Measurements from ENCODE around the gene ITFG2. TPM values are rescaled to one million over a fixed set of nuclear protein-coding genes. Genes with fewer than 3 reads are reported as not detected.

The ITFG2 gene
- total RNA-seq, 1 donor from 2014 or later, result 12.4 TPM

- no peaks in the 10 kb centered on the region for H3K27me3 ChIP-seq (ENCODE audit: low read depth)
- H3K36me3 ChIP-seq, result no peaks in the 10 kb centered on the region
- H3K27ac ChIP-seq (replicated peaks), result no peak overlapping the region
- no peak for TF ChIP-seq CTCF (IDR thresholded peaks at IDR 0.05; ENCODE audit: borderline replicate concordance)
- no peak overlapping the region for H3K4me3 ChIP-seq
- H3K9me3 ChIP-seq (replicated peaks), result no peaks in the 10 kb centered on the region
- peaks cover 4% of the 10 kb centered on the region for H3K4me1 ChIP-seq
- intact Hi-C loops (cut with micrococcal nuclease), result no loop called here
- no peak for DNase-seq
Measured at GRCh38 chr12:2855546-2855945, 43.1 kb downstream of the ITFG2 start.

GRCh38 chr12:2856051-2856450 is 43.6 kb downstream of the ITFG2 start:
- Histone ChIP-seq H3K27ac (replicated peaks) (no peak overlapping the region), H3K9me3 (replicated peaks) (no peaks in the 10 kb centered on the region), H3K4me1 (peaks cover 4% of the 10 kb centered on the region), H3K36me3 (no peaks in the 10 kb centered on the region), H3K4me3 (no peak overlapping the region), H3K27me3 (ENCODE audit: low read depth) (no peaks in the 10 kb centered on the region)
- intact Hi-C loops (cut with micrococcal nuclease), result no loop called here
- TF ChIP-seq CTCF (IDR thresholded peaks at IDR 0.05; ENCODE audit: borderline replicate concordance), result no peak
- no peak for DNase-seq

- H3K27me3 ChIP-seq (ENCODE audit: low read depth), result no peaks in the 10 kb centered on the region
- H3K4me1 ChIP-seq, result peaks cover 4% of the 10 kb centered on the region
- H3K36me3 ChIP-seq, result no peaks in the 10 kb centered on the region
- DNase-seq, result no peak
- no peaks in the 10 kb centered on the region for H3K9me3 ChIP-seq (replicated peaks)
- no peak for TF ChIP-seq CTCF (IDR thresholded peaks at IDR 0.05; ENCODE audit: borderline replicate concordance)
- intact Hi-C loops (cut with micrococcal nuclease), result no loop called here
- H3K4me3 ChIP-seq, result no peak within 1 kb of the TSS
- no peak within 1 kb of the TSS for H3K27ac ChIP-seq (replicated peaks)
Measured at GRCh38 chr12:2857021-2857431, 44.6 kb downstream of the ITFG2 start, which contains the start of gene TEX52. Gene TEX52, minus strand, starts transcription at chr12:2857039. Its CDS starts 13 bp downstream, at chr12:2857026.

- Histone ChIP-seq H3K9me3 (replicated peaks) (no peaks in the 10 kb centered on the region), H3K36me3 (no peaks in the 10 kb centered on the region), H3K27ac (replicated peaks) (no peak overlapping the region), H3K4me3 (no peak overlapping the region), H3K27me3 (ENCODE audit: low read depth) (no peaks in the 10 kb centered on the region), H3K4me1 (peaks cover 4% of the 10 kb centered on the region)
- DNase-seq, result no peak
- TF ChIP-seq CTCF (IDR thresholded peaks at IDR 0.05; ENCODE audit: borderline replicate concordance), result no peak
- intact Hi-C loops (cut with micrococcal nuclease), result no loop called here
Measured at GRCh38 chr12:2857576-2857975, 45.1 kb downstream of the ITFG2 start.

- Histone ChIP-seq H3K36me3 (no peaks in the 10 kb centered on the region), H3K27ac (replicated peaks) (peak overlapping the region; percentile 51), H3K4me3 (no peak overlapping the region), H3K27me3 (ENCODE audit: low read depth) (no peaks in the 10 kb centered on the region), H3K9me3 (replicated peaks) (no peaks in the 10 kb centered on the region), H3K4me1 (peaks cover 4% of the 10 kb centered on the region)
- DNase-seq, result no peak
- no peak for TF ChIP-seq CTCF (IDR thresholded peaks at IDR 0.05; ENCODE audit: borderline replicate concordance)
- intact Hi-C loops (cut with micrococcal nuclease), result no loop called here
Measured at GRCh38 chr12:2858334-2858733, 45.9 kb downstream of the ITFG2 start.
